Smooth muscle cell (in vitro differentiated cells): ENCODE measurements around the gene UCK2. TPM values are rescaled to one million over a fixed set of nuclear protein-coding genes. Genes with fewer than 3 reads are reported as not detected.

Experiments
- DNase-seq: peaks from one replicate; lab custom pipeline; 2025; ENCODE audit not compliant: unreplicated experiment; lab: John Stamatoyannopoulos, UW
- H2AFZ ChIP-seq: fragments of 200-600 bp; sonication (generic); 2 replicates; pipeline ENCODE4 v1.6.0; 2016; ENCODE audit warnings: antibody characterized with exemption, low read depth, mild to moderate bottlenecking
- H3F3A ChIP-seq: fragments of 200-600 bp; sonication (generic); 2 replicates; pipeline ENCODE4 v1.6.0; 2017; ENCODE audit warnings: antibody characterized with exemption, low read depth
- H3K27ac ChIP-seq: fragments of 200-600 bp; sonication (generic); 2 replicates; pipeline ENCODE4 v1.5.1; 2016; ENCODE audit warnings: low read depth, mild to moderate bottlenecking
- H3K27me3 ChIP-seq: fragments of 200-600 bp; sonication (generic); 2 replicates; pipeline ENCODE4 v1.6.1; 2016; ENCODE audit warnings: low read depth, mild to moderate bottlenecking
- H3K36me3 ChIP-seq: fragments of 200-600 bp; sonication (generic); 2 replicates; pipeline ENCODE4 v1.5.1; 2016; ENCODE audit warnings: low read depth
- H3K4me1 ChIP-seq: fragments of 200-600 bp; sonication (generic); 2 replicates; pipeline ENCODE4 v1.5.1; 2016; ENCODE audit warnings: low read depth
- H3K4me2 ChIP-seq: fragments of 200-600 bp; sonication (generic); 2 replicates; pipeline ENCODE4 v1.6.0; 2016; ENCODE audit warnings: mild to moderate bottlenecking
- H3K4me3 ChIP-seq: fragments of 200-600 bp; sonication (generic); 2 replicates; pipeline ENCODE4 v1.5.1; 2016; ENCODE audit warnings: mild to moderate bottlenecking
- H3K79me2 ChIP-seq: fragments of 200-600 bp; sonication (generic); 2 replicates; pipeline ENCODE4 v1.6.0; 2016; ENCODE audit warnings: low read depth, mild to moderate bottlenecking
- H3K9ac ChIP-seq: fragments of 200-600 bp; sonication (generic); 2 replicates; pipeline ENCODE4 v1.6.0; 2016; ENCODE audit warnings: low read depth
- H3K9me3 ChIP-seq: fragments of 200-600 bp; sonication (generic); replicated peaks from 2 replicates; pipeline ENCODE4 v1.5.1; 2016; ENCODE audit warnings: low read depth
- H4K20me1 ChIP-seq: fragments of 200-600 bp; sonication (generic); 2 replicates; pipeline ENCODE4 v1.6.0; 2016; ENCODE audit warnings: low read depth
- WGBS: methylation state at CpG from one replicate; pipeline ENCODE4 v1.1.7; 2016; ENCODE audit warnings: low lambda C conversion rate; 5-methylcytosine and 5-hydroxymethylcytosine counted together
- polyA plus RNA-seq: library from polyadenylated mRNA; unstranded; fragments of >200 nt; fragmentation: Nextera tagmentation; extraction: Ambion mirVana; gene quantifications from 2 replicates; pipeline ENCODE4 v1.2.1, GENCODE V29; 2016
- total RNA-seq: library from RNA; depleted of rRNA; stranded (reverse); fragments of >200 nt; gene quantifications from 2 replicates; pipeline ENCODE4 v1.2.3, GENCODE V29; 2014
- TF ChIP-seq, protein P1 (sequence below): fragments of 200-600 bp; sonication (generic); IDR thresholded peaks from 2 replicates; pipeline ENCODE4 v1.5.1; 2017; ENCODE audit warnings: borderline replicate concordance, mild to moderate bottlenecking, antibody characterized with exemption; ENCODE audit not compliant: insufficient read depth, poor library complexity, severe bottlenecking

Gene UCK2
- total and polyA plus RNA-seq, 2 experiments from 2014 or later = 32.6 to 39.5 TPM

DNA sequence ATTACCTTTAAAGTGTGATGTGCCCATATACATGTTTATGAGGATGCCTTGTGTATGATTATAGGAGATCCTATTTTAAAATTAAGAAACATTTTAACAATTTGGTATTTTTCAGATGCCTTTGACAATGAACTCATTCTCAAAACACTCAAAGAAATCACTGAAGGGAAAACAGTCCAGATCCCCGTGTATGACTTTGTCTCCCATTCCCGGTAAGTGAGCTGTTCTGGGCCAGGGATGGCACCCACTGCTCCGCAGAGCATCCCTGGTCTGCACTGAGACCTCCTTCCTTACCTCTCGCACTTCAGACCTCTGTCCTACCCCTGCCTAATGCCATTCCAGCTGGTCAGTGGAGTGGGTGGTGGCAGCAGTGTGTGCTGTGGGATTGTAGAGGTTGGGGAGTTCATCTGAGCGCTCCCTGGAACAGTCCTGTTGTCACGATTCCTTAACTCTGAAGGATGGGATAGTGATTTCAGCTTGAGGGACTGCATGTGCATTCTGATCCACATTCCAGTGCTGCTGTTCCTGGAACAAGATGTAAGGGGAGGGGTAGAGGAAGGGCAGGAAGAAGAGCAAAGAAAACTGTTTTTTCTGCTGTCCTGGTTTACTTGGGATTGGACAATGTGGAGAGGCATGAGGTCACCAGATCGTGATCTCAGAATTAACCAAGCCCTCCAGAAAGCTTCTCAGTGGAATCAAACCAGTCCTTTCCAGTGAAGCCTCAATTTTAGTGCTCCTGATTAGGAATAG, 63.9 kb downstream of the UCK2 start:
- Histone ChIP-seq H4K20me1 (no peaks in the 10 kb centered on the region), H3K27ac (no peak overlapping the region)

DNA sequence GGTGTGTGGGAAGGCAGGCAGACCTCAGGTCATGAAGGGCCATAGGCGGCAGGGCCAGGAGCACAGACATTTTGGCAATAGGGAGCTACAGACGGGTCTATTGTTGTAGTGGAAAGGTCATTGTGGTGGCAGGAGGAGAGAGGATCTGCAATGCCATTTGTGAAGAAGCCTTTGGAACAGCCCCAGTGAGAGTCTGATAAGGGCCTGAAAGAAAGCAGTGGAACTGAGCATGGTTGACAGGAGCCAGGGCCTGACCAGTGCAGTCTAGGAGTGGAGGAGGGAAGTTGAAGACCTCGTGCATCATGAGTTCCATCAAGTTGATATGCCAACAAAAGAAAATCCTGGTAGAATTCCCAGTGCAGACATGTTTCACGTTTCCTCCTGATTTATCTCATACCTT, 65.5 kb downstream of the UCK2 start:
- TF ChIP-seq, protein P1, sequence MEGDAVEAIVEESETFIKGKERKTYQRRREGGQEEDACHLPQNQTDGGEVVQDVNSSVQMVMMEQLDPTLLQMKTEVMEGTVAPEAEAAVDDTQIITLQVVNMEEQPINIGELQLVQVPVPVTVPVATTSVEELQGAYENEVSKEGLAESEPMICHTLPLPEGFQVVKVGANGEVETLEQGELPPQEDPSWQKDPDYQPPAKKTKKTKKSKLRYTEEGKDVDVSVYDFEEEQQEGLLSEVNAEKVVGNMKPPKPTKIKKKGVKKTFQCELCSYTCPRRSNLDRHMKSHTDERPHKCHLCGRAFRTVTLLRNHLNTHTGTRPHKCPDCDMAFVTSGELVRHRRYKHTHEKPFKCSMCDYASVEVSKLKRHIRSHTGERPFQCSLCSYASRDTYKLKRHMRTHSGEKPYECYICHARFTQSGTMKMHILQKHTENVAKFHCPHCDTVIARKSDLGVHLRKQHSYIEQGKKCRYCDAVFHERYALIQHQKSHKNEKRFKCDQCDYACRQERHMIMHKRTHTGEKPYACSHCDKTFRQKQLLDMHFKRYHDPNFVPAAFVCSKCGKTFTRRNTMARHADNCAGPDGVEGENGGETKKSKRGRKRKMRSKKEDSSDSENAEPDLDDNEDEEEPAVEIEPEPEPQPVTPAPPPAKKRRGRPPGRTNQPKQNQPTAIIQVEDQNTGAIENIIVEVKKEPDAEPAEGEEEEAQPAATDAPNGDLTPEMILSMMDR = no peak
- Histone ChIP-seq H2AFZ (no peak overlapping the region), H3K36me3 (no peaks in the 10 kb centered on the region), H3K27ac (no peak overlapping the region), H3K4me2 (no peak overlapping the region), H4K20me1 (no peaks in the 10 kb centered on the region), H3K9me3 (no peaks in the 10 kb centered on the region), H3K4me3 (no peak overlapping the region), H3K79me2 (peaks cover 14% of the 10 kb centered on the region), H3F3A (peaks cover 23% of the 10 kb centered on the region), H3K9ac (no peak overlapping the region), H3K4me1 (peaks cover 16% of the 10 kb centered on the region), H3K27me3 (no peaks in the 10 kb centered on the region)
- WGBS = 78% methylated on average over 4 of the region's 4 CpGs
- no peak for DNase-seq

More for the DNA sequence above, 63.9 kb downstream of the UCK2 start:
- H3K27me3 ChIP-seq = no peaks in the 10 kb centered on the region
- peaks cover 4% of the 10 kb centered on the region for H3K4me1 ChIP-seq
- H3K36me3 ChIP-seq = no peaks in the 10 kb centered on the region
- peaks cover 27% of the 10 kb centered on the region for H3K79me2 ChIP-seq
- no peak overlapping the region for H2AFZ ChIP-seq
- no peak overlapping the region for H3K4me2 ChIP-seq
- 86% methylated on average over 7 of the region's 7 CpGs for WGBS
- DNase-seq = no peak
- TF ChIP-seq, protein P1 = no peak
- peaks cover 10% of the 10 kb centered on the region for H3F3A ChIP-seq
- H3K4me3 ChIP-seq = no peak overlapping the region
- H3K9me3 ChIP-seq = no peaks in the 10 kb centered on the region
- H3K9ac ChIP-seq = no peak overlapping the region

DNA sequence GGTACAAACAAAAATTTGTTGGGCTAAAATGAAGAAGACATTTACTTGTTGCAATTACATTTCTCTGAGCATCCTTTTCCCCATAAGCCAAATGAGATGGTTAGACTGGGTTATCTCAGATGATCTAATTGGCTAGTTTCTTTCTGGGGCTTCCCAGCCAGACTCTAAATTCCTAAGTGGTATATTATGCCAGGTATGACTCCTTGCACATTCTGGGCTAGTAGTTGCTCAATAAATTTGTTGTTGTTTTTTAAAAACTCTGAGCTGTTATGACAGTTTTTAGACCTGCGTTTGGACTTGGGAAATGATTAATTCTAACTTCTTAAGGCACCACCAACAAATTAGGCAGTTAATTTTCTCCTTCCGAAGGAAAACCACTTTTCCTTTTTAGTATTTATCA, 66.1 kb downstream of the UCK2 start:
- Histone ChIP-seq H3K79me2 (peaks cover 14% of the 10 kb centered on the region), H3K27ac (no peak overlapping the region), H4K20me1 (no peaks in the 10 kb centered on the region), H3K9ac (no peak overlapping the region), H3K27me3 (no peaks in the 10 kb centered on the region), H3K36me3 (no peaks in the 10 kb centered on the region), H3K4me1 (peaks cover 16% of the 10 kb centered on the region), H3K4me3 (no peak overlapping the region), H3K4me2 (no peak overlapping the region), H3K9me3 (no peaks in the 10 kb centered on the region), H2AFZ (no peak overlapping the region), H3F3A (peaks cover 23% of the 10 kb centered on the region)
- no peak for DNase-seq
- TF ChIP-seq, protein P1 = no peak
- 93% methylated on average over 2 of the region's 2 CpGs for WGBS

DNA sequence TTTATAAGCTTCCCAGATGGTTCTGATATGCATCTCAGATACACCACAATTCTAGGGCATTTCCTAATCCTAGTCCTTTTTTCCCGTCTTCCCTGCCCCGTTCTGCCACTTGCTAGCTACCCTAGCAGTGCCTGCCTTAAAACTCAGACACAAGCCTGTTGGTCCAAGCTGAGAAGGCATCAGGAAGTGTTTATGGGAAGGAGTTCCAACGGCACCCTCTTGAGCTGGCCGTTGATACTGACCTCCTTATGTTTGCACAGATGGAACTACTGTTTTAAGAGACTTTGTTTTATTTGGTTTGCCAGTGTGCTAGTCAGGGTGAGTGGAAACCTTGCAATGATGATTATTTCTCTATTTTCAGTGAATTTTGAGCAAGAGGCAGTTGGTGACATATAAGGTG, 67.2 kb downstream of the UCK2 start:
- Histone ChIP-seq H3K4me2 (peak overlapping the region; percentile 67), H3K4me1 (peaks cover 22% of the 10 kb centered on the region)
- DNase-seq = no peak

More for the DNA sequence above, 67.2 kb downstream of the UCK2 start:
- Histone ChIP-seq H3K9me3 (no peaks in the 10 kb centered on the region), H3K4me3 (no peak overlapping the region), H3K27me3 (no peaks in the 10 kb centered on the region), H3F3A (peaks cover 28% of the 10 kb centered on the region), H3K9ac (peak overlapping the region; percentile 93), H3K36me3 (no peaks in the 10 kb centered on the region), H3K27ac (peak overlapping the region; percentile 98), H3K79me2 (peaks cover 5% of the 10 kb centered on the region), H4K20me1 (no peaks in the 10 kb centered on the region), H2AFZ (no peak overlapping the region)
- WGBS = 45% methylated on average over 4 of the region's 4 CpGs
- TF ChIP-seq, protein P1 = no peak
